HG03460 (cell line): Measurements from ENCODE around the gene KLF2.

Experiments used
- ATAC-seq: cut with Tn5 transposase; IDR thresholded peaks from one replicate; pipeline ENCODE4 v1.9.1; 2021; ENCODE audit not compliant: unreplicated experiment

The KLF2 gene

GRCh38 chr19:16306728-16307402 lies 17.8 kb upstream of the KLF2 start:
- no peak for ATAC-seq

GRCh38 chr19:16308081-16308480 lies 16.5 kb upstream of the KLF2 start:
- no peak for ATAC-seq

GRCh38 chr19:16309643-16310042 lies 15.0 kb upstream of the KLF2 start:
- ATAC-seq: no peak

GRCh38 chr19:16315825-16316505 lies 8.7 kb upstream of the KLF2 start:
- ATAC-seq: no peak

GRCh38 chr19:16316506-16316882 lies 8.1 kb upstream of the KLF2 start:
- no peak for ATAC-seq

- ATAC-seq: no peak
Observed at GRCh38 chr19:16319481-16319880, 5.1 kb upstream of the KLF2 start.

- ATAC-seq: no peak
Observed at GRCh38 chr19:16320987-16321386, 3.6 kb upstream of the KLF2 start.

GRCh38 chr19:16325161-16325527 lies 518 bp downstream of the KLF2 start:
- no peak for ATAC-seq

GRCh38 chr19:16325641-16326400 lies 1.2 kb downstream of the KLF2 start:
- ATAC-seq: no peak

GRCh38 chr19:16326401-16327168 lies 2.0 kb downstream of the KLF2 start:
- ATAC-seq: no peak

- no peak for ATAC-seq
Observed at GRCh38 chr19:16327169-16327475, 2.5 kb downstream of the KLF2 start.

- ATAC-seq: no peak
Observed at GRCh38 chr19:16327501-16327900, 2.9 kb downstream of the KLF2 start.

GRCh38 chr19:16327911-16328823 lies 3.5 kb downstream of the KLF2 start:
- ATAC-seq: no peak

- ATAC-seq: no peak
Observed at GRCh38 chr19:16328824-16329482, 4.3 kb downstream of the KLF2 start.

- ATAC-seq: no peak
Observed at GRCh38 chr19:16330368-16330801, 5.8 kb downstream of the KLF2 start.

- ATAC-seq: no peak
Observed at GRCh38 chr19:16330806-16331690, 6.4 kb downstream of the KLF2 start.

- no peak for ATAC-seq
Observed at GRCh38 chr19:16333001-16333586, 8.5 kb downstream of the KLF2 start.

- no peak for ATAC-seq
Observed at GRCh38 chr19:16334411-16334810, 9.8 kb downstream of the KLF2 start.

GRCh38 chr19:16335226-16335625 lies 10.6 kb downstream of the KLF2 start:
- ATAC-seq: no peak
